Measurements from ENCODE around the gene OR11L1. TPM values are rescaled to one million over a fixed set of nuclear protein-coding genes. Genes with fewer than 3 reads are reported as not detected.

Gene OR11L1
- not detected for polyA plus RNA-seq (2013, experiment 1 of 2)
- polyA plus RNA-seq (2013, experiment 2 of 2): not detected

GRCh38 chr1:247841796-247842195 lies at the start of gene OR11L1:
OR11L1 (minus strand) TSS chr1:247841896; CDS start chr1:247841896, 0 bp downstream.
- no peak within 1 kb of the TSS for H3K4me3 ChIP-seq (ENCODE audit: low read length)

GRCh38 chr1:247884797-247885413 lies 43.2 kb upstream of the OR11L1 start:
- Histone ChIP-seq H3K9me3 (ENCODE audit: insufficient read depth, low read depth, low read length) (peaks cover 60% of the 10 kb centered on the region), H3K36me3 (ENCODE audit: insufficient read depth, low read length) (no peaks in the 10 kb centered on the region), H3K9ac (ENCODE audit: low read depth, low read length) (no peak overlapping the region), H3K4me1 (ENCODE audit: insufficient read depth, low read length) (no peaks in the 10 kb centered on the region), H3K4me3 (ENCODE audit: low read length) (no peak overlapping the region), H3K27me3 (ENCODE audit: insufficient read depth, low read length) (no peaks in the 10 kb centered on the region), H3K27ac (ENCODE audit: low read depth, low read length) (no peak overlapping the region)
- 85% methylated on average over 9 of the region's 10 CpGs for WGBS

More at GRCh38 chr1:247841796-247842195, at the start of gene OR11L1:
- Histone ChIP-seq H3K36me3 (ENCODE audit: insufficient read depth, low read length) (no peaks in the 10 kb centered on the region), H3K4me1 (ENCODE audit: insufficient read depth, low read length) (no peaks in the 10 kb centered on the region), H3K9me3 (ENCODE audit: insufficient read depth, low read depth, low read length) (peaks cover 57% of the 10 kb centered on the region), H3K27me3 (ENCODE audit: insufficient read depth, low read length) (no peaks in the 10 kb centered on the region), H3K9ac (ENCODE audit: low read depth, low read length) (no peak within 1 kb of the TSS), H3K27ac (ENCODE audit: low read depth, low read length) (no peak within 1 kb of the TSS)
- 81% methylated on average over 1 of the region's 2 CpGs for WGBS

GRCh38 chr1:247883346-247883745 lies 41.6 kb upstream of the OR11L1 start:
- H3K27ac ChIP-seq (ENCODE audit: low read depth, low read length): no peak overlapping the region
- no peaks in the 10 kb centered on the region for H3K36me3 ChIP-seq (ENCODE audit: insufficient read depth, low read length)
- H3K9me3 ChIP-seq (ENCODE audit: insufficient read depth, low read depth, low read length): peaks cover 76% of the 10 kb centered on the region
- no peaks in the 10 kb centered on the region for H3K27me3 ChIP-seq (ENCODE audit: insufficient read depth, low read length)
- no peaks in the 10 kb centered on the region for H3K4me1 ChIP-seq (ENCODE audit: insufficient read depth, low read length)
- no peak overlapping the region for H3K9ac ChIP-seq (ENCODE audit: low read depth, low read length)
- no peak overlapping the region for H3K4me3 ChIP-seq (ENCODE audit: low read length)
- WGBS: 81% methylated on average over 9 of the region's 9 CpGs

GRCh38 chr1:247865416-247865815 lies 23.7 kb upstream of the OR11L1 start:
- Histone ChIP-seq H3K27ac (ENCODE audit: low read depth, low read length) (no peak overlapping the region), H3K9ac (ENCODE audit: low read depth, low read length) (no peak overlapping the region), H3K4me3 (ENCODE audit: low read length) (no peak overlapping the region), H3K4me1 (ENCODE audit: insufficient read depth, low read length) (no peaks in the 10 kb centered on the region), H3K36me3 (ENCODE audit: insufficient read depth, low read length) (no peaks in the 10 kb centered on the region), H3K9me3 (ENCODE audit: insufficient read depth, low read depth, low read length) (peaks cover 80% of the 10 kb centered on the region), H3K27me3 (ENCODE audit: insufficient read depth, low read length) (no peaks in the 10 kb centered on the region)
- WGBS: 76% methylated on average over 6 of the region's 6 CpGs

GRCh38 chr1:247864644-247865043 lies 22.9 kb upstream of the OR11L1 start:
- Histone ChIP-seq H3K4me1 (ENCODE audit: insufficient read depth, low read length) (no peaks in the 10 kb centered on the region), H3K27ac (ENCODE audit: low read depth, low read length) (no peak overlapping the region), H3K4me3 (ENCODE audit: low read length) (no peak overlapping the region), H3K9me3 (ENCODE audit: insufficient read depth, low read depth, low read length) (peaks cover 80% of the 10 kb centered on the region), H3K27me3 (ENCODE audit: insufficient read depth, low read length) (no peaks in the 10 kb centered on the region), H3K9ac (ENCODE audit: low read depth, low read length) (no peak overlapping the region), H3K36me3 (ENCODE audit: insufficient read depth, low read length) (no peaks in the 10 kb centered on the region)
- 90% methylated on average over 17 of the region's 17 CpGs for WGBS

- H3K27me3 ChIP-seq (ENCODE audit: insufficient read depth, low read length): peaks cover 8% of the 10 kb centered on the region
- no peak overlapping the region for H3K27ac ChIP-seq (ENCODE audit: low read depth, low read length)
- no peak overlapping the region for H3K4me3 ChIP-seq (ENCODE audit: low read length)
- 87% methylated on average over 3 of the region's 4 CpGs for WGBS
- peaks cover 74% of the 10 kb centered on the region for H3K9me3 ChIP-seq (ENCODE audit: insufficient read depth, low read depth, low read length)
- no peaks in the 10 kb centered on the region for H3K36me3 ChIP-seq (ENCODE audit: insufficient read depth, low read length)
- H3K9ac ChIP-seq (ENCODE audit: low read depth, low read length): no peak overlapping the region
- no peaks in the 10 kb centered on the region for H3K4me1 ChIP-seq (ENCODE audit: insufficient read depth, low read length)
These were observed 21.1 kb upstream of the OR11L1 start for GRCh38 chr1:247862756-247863155.

- no peaks in the 10 kb centered on the region for H3K4me1 ChIP-seq (ENCODE audit: insufficient read depth, low read length)
- no peak overlapping the region for H3K27ac ChIP-seq (ENCODE audit: low read depth, low read length)
- peaks cover 61% of the 10 kb centered on the region for H3K9me3 ChIP-seq (ENCODE audit: insufficient read depth, low read depth, low read length)
- no peak overlapping the region for H3K9ac ChIP-seq (ENCODE audit: low read depth, low read length)
- H3K36me3 ChIP-seq (ENCODE audit: insufficient read depth, low read length): no peaks in the 10 kb centered on the region
- WGBS: 87% methylated on average over 13 of the region's 15 CpGs
- peak overlapping the region; percentile 59 for H3K4me3 ChIP-seq (ENCODE audit: low read length)
- peaks cover 20% of the 10 kb centered on the region for H3K27me3 ChIP-seq (ENCODE audit: insufficient read depth, low read length)
These were observed 16.4 kb upstream of the OR11L1 start for GRCh38 chr1:247857985-247858619.

- Histone ChIP-seq H3K27me3 (ENCODE audit: insufficient read depth, low read length) (peaks cover 20% of the 10 kb centered on the region), H3K9ac (ENCODE audit: low read depth, low read length) (no peak within 1 kb of the TSS), H3K4me3 (ENCODE audit: low read length) (peak within 1 kb of the TSS; percentile 59), H3K36me3 (ENCODE audit: insufficient read depth, low read length) (no peaks in the 10 kb centered on the region), H3K4me1 (ENCODE audit: insufficient read depth, low read length) (no peaks in the 10 kb centered on the region), H3K27ac (ENCODE audit: low read depth, low read length) (no peak within 1 kb of the TSS), H3K9me3 (ENCODE audit: insufficient read depth, low read depth, low read length) (peaks cover 58% of the 10 kb centered on the region)
- 84% methylated on average over 109 of the region's 109 CpGs for WGBS
These were observed 15.6 kb upstream of the OR11L1 start, which contains the start of gene TRIM58 for GRCh38 chr1:247857069-247857984. TRIM58 (plus strand) TSS chr1:247857187; CDS start chr1:247857247, 60 bp downstream.

GRCh38 chr1:247855911-247856310 lies 14.2 kb upstream of the OR11L1 start:
- WGBS: 80% methylated on average over 4 of the region's 4 CpGs

GRCh38 chr1:247854899-247855545 lies 13.3 kb upstream of the OR11L1 start:
- H3K27me3 ChIP-seq (ENCODE audit: insufficient read depth, low read length): peaks cover 20% of the 10 kb centered on the region
- no peak overlapping the region for H3K27ac ChIP-seq (ENCODE audit: low read depth, low read length)
- no peak overlapping the region for H3K4me3 ChIP-seq (ENCODE audit: low read length)
- WGBS: 79% methylated on average over 14 of the region's 14 CpGs
- H3K4me1 ChIP-seq (ENCODE audit: insufficient read depth, low read length): no peaks in the 10 kb centered on the region
- H3K9me3 ChIP-seq (ENCODE audit: insufficient read depth, low read depth, low read length): peaks cover 62% of the 10 kb centered on the region
- H3K9ac ChIP-seq (ENCODE audit: low read depth, low read length): no peak overlapping the region
- no peaks in the 10 kb centered on the region for H3K36me3 ChIP-seq (ENCODE audit: insufficient read depth, low read length)

More at GRCh38 chr1:247855911-247856310, 14.2 kb upstream of the OR11L1 start:
- H3K9me3 ChIP-seq (ENCODE audit: insufficient read depth, low read depth, low read length): peaks cover 62% of the 10 kb centered on the region
- H3K4me3 ChIP-seq (ENCODE audit: low read length): no peak overlapping the region
- H3K27ac ChIP-seq (ENCODE audit: low read depth, low read length): no peak overlapping the region
- H3K4me1 ChIP-seq (ENCODE audit: insufficient read depth, low read length): no peaks in the 10 kb centered on the region
- H3K9ac ChIP-seq (ENCODE audit: low read depth, low read length): no peak overlapping the region
- H3K27me3 ChIP-seq (ENCODE audit: insufficient read depth, low read length): peaks cover 20% of the 10 kb centered on the region
- H3K36me3 ChIP-seq (ENCODE audit: insufficient read depth, low read length): no peaks in the 10 kb centered on the region
